H9 (cell line): ENCODE results near the gene AMH. TPM values are rescaled to one million over a fixed set of nuclear protein-coding genes. Genes with fewer than 3 reads are reported as not detected.
A peak's percentile ranks its signal among the peaks of the same experiment; 100 is the strongest.

Experiments used
- DNase-seq: peaks from one replicate; pipeline ENCODE4 v3.0.0-alpha.2; 2017
- H2AFZ ChIP-seq: one replicate; pipeline ENCODE4 v1.6.1; 2013; ENCODE audit warnings: mild to moderate bottlenecking, low read length, control low read depth, moderate library complexity
- H2AK5ac ChIP-seq: 2 replicates; pipeline ENCODE4 v1.6.1; 2013; ENCODE audit warnings: low read length, control low read depth, mixed read lengths; ENCODE audit not compliant: insufficient read length
- H2BK120ac ChIP-seq: one replicate; pipeline ENCODE4 v1.6.1; 2013; ENCODE audit warnings: low read depth, mild to moderate bottlenecking, low read length, control low read depth, inconsistent platforms; ENCODE audit not compliant: poor library complexity, severe bottlenecking
- H2BK12ac ChIP-seq: 2 replicates; pipeline ENCODE4 v1.6.1; 2013; ENCODE audit warnings: low read length, control low read depth, mixed read lengths, low read depth; ENCODE audit not compliant: insufficient read length
- H2BK15ac ChIP-seq: 2 replicates; pipeline ENCODE4 v1.6.1; 2013; ENCODE audit warnings: low read depth, low read length, control low read depth
- H2BK20ac ChIP-seq: one replicate; pipeline ENCODE4 v1.6.1; 2013; ENCODE audit warnings: low read depth, mild to moderate bottlenecking, low read length, control low read depth, inconsistent platforms; ENCODE audit not compliant: poor library complexity, severe bottlenecking
- H2BK5ac ChIP-seq: 2 replicates; pipeline ENCODE4 v1.6.1; 2013; ENCODE audit warnings: low read length, control low read depth, mixed read lengths; ENCODE audit not compliant: insufficient read length
- H3K14ac ChIP-seq: 2 replicates; pipeline ENCODE4 v1.6.1; 2013; ENCODE audit warnings: low read length, control low read depth; ENCODE audit not compliant: insufficient read depth
- H3K18ac ChIP-seq: 2 replicates; pipeline ENCODE4 v1.6.1; 2013; ENCODE audit warnings: low read depth, mild to moderate bottlenecking, mixed read lengths, low read length, control low read depth; ENCODE audit not compliant: insufficient read length
- H3K23ac ChIP-seq: 2 replicates; pipeline ENCODE4 v1.6.1; 2013; ENCODE audit warnings: low read length, control low read depth, mixed read lengths, low read depth; ENCODE audit not compliant: insufficient read length
- H3K23me2 ChIP-seq: 2 replicates; pipeline ENCODE4 v1.6.1; 2013; ENCODE audit warnings: low read depth, mild to moderate bottlenecking, mixed read lengths, low read length, control low read depth; ENCODE audit not compliant: insufficient read length, poor library complexity, severe bottlenecking
- H3K27ac ChIP-seq: 2 replicates; pipeline ENCODE4 v1.5.1; 2013; ENCODE audit warnings: low read length, control low read depth, mixed read lengths, low read depth; ENCODE audit not compliant: insufficient read length
- H3K27me3 ChIP-seq: 2 replicates; pipeline ENCODE4 v1.6.1; 2013; ENCODE audit warnings: low read length, control low read depth, inconsistent platforms; ENCODE audit not compliant: insufficient read depth
- H3K4ac ChIP-seq: 2 replicates; pipeline ENCODE4 v1.6.1; 2013; ENCODE audit warnings: low read depth, mild to moderate bottlenecking, control low read depth, inconsistent platforms, low read length, moderate library complexity
- H3K4me1 ChIP-seq: 2 replicates; pipeline ENCODE4 v1.6.1; 2013; ENCODE audit warnings: low read length, control low read depth, inconsistent platforms; ENCODE audit not compliant: insufficient read depth
- H3K4me2 ChIP-seq: 2 replicates; pipeline ENCODE4 v1.6.1; 2013; ENCODE audit warnings: low read length, control low read depth, mixed read lengths; ENCODE audit not compliant: insufficient read length, insufficient read depth
- H3K56ac ChIP-seq: 2 replicates; pipeline ENCODE4 v1.6.1; 2013; ENCODE audit warnings: low read depth, mild to moderate bottlenecking, mixed read lengths, low read length, control low read depth; ENCODE audit not compliant: insufficient read length
- H3K79me1 ChIP-seq: 2 replicates; pipeline ENCODE4 v1.6.1; 2013; ENCODE audit warnings: low read depth, mild to moderate bottlenecking, moderate library complexity, low read length, control low read depth, inconsistent platforms; ENCODE audit not compliant: insufficient read depth, poor library complexity, severe bottlenecking
- H3K79me2 ChIP-seq: 2 replicates; pipeline ENCODE4 v1.6.1; 2013; ENCODE audit warnings: low read length, control low read depth, inconsistent platforms; ENCODE audit not compliant: insufficient read depth
- H3K9ac ChIP-seq: 2 replicates; pipeline ENCODE4 v1.6.1; 2013; ENCODE audit warnings: low read length, control low read depth, mixed read lengths; ENCODE audit not compliant: insufficient read length; ENCODE audit errors: extremely low read depth
- H3K9me3 ChIP-seq: one replicate; pipeline ENCODE4 v1.6.1; 2013; ENCODE audit warnings: low read depth, low read length, inconsistent platforms; ENCODE audit not compliant: control insufficient read depth
- H3T11ph ChIP-seq: one replicate; pipeline ENCODE4 v1.6.1; 2013; ENCODE audit warnings: mild to moderate bottlenecking, low read length, control low read depth, inconsistent platforms
- H4K20me1 ChIP-seq: one replicate; pipeline ENCODE4 v1.6.1; 2013; ENCODE audit not compliant: control insufficient read depth, insufficient read length, insufficient read depth
- H4K5ac ChIP-seq: 2 replicates; pipeline ENCODE4 v1.6.1; 2013; ENCODE audit warnings: low read depth, mild to moderate bottlenecking, mixed read lengths, low read length, control low read depth; ENCODE audit not compliant: insufficient read length
- H4K8ac ChIP-seq: replicated peaks from 2 replicates; pipeline ENCODE4 v1.6.1; 2013; ENCODE audit warnings: low read length, control low read depth, mixed read lengths, low read depth; ENCODE audit not compliant: insufficient read length
- H4K91ac ChIP-seq: 2 replicates; pipeline ENCODE4 v1.6.1; 2013; ENCODE audit warnings: low read depth, mild to moderate bottlenecking, moderate library complexity, mixed read lengths, low read length, control low read depth; ENCODE audit not compliant: insufficient read length
- H3K27ac Mint-ChIP-seq, 3 experiments: 2 replicates in 2 of 3; 3 replicates in 1 of 3; pipeline ENCODE4 v1.8.0; 2020 to 2021; ENCODE audit warnings: mixed read lengths in 3 of 3, mild to moderate bottlenecking in 1 of 3, moderate library complexity in 1 of 3
- H3K27me3 Mint-ChIP-seq: 2 replicates; pipeline ENCODE4 v1.8.0; 2021; ENCODE audit warnings: low read depth, mild to moderate bottlenecking, moderate library complexity, mixed read lengths
- H3K36me3 Mint-ChIP-seq, 3 experiments: 2 replicates in 2 of 3; 3 replicates in 1 of 3; pipeline ENCODE4 v1.8.0; 2020 to 2021; ENCODE audit warnings: low read depth in 3 of 3, mixed read lengths in 3 of 3; ENCODE audit not compliant: insufficient read depth in 1 of 3
- H3K4me1 Mint-ChIP-seq, 2 experiments: 2 replicates each; pipeline ENCODE4 v1.8.0; 2020; ENCODE audit warnings: mixed read lengths in 2 of 2
- H3K4me3 Mint-ChIP-seq, 2 experiments: 2 replicates in 1 of 2; 3 replicates in 1 of 2; pipeline ENCODE4 v1.8.0; 2020 to 2021; ENCODE audit warnings: mild to moderate bottlenecking in 2 of 2, mixed read lengths in 2 of 2, moderate library complexity in 1 of 2
- H3K9me3 Mint-ChIP-seq, 2 experiments: 2 replicates in 1 of 2; 3 replicates in 1 of 2; pipeline ENCODE4 v1.8.0; 2020; ENCODE audit warnings: mild to moderate bottlenecking in 2 of 2, mixed read lengths in 2 of 2, moderate library complexity in 1 of 2
- CTCF ChIP-seq: fragments of 200-600 bp; sonication (generic); conservative IDR thresholded peaks from 3 replicates; pipeline ENCODE4 v1.8.0; 2021; ENCODE audit warnings: antibody characterized with exemption, mild to moderate bottlenecking
- WGBS: extraction: QIAGEN DNeasy Blood & Tissue Kit; methylation state at CpG from one replicate; pipeline ENCODE4 v1.1.7; 2013; ENCODE audit warnings: missing lambda C conversion rate, low lambda C conversion rate, mixed read lengths; ENCODE audit not compliant: insufficient read length; ENCODE audit errors: extremely low coverage; 5-methylcytosine and 5-hydroxymethylcytosine counted together
- total RNA-seq: library from RNA; stranded (reverse); gene quantifications from 2 replicates; pipeline ENCODE4 v1.2.1, GENCODE V29; 2021

The AMH gene
- total RNA-seq, 1 experiment from 2014 or later, result 70.7 TPM

- H3K23ac ChIP-seq, result no peak overlapping the region
- DNase-seq, result no peak
- no peaks in the 10 kb centered on the region for H3K9me3 ChIP-seq
- peak overlapping the region; percentile 90 for H3K18ac ChIP-seq
- Mint-ChIP-seq H3K4me1 (peaks cover 40 to 48% of the 10 kb centered on the region in 2 experiments), H3K36me3 (peaks cover 15 to 54% (median 54%) of the 10 kb centered on the region in 3 experiments), H3K27me3 (no peaks in the 10 kb centered on the region; the same call in 1 of the 2 replicates), H3K4me3 (peak overlapping the region; percentile 96 to 97), H3K9me3 (peaks cover 0 to 3% of the 10 kb centered on the region in 2 experiments; a peak in 1 of 5 replicates), H3K27ac (peak overlapping the region; percentile 91 to 95 (median 94); a peak in 6 of 7 replicates)
- peaks cover 4% of the 10 kb centered on the region; the same call in 1 of the 2 replicates for H3K4me1 ChIP-seq
- no peak overlapping the region for H4K5ac ChIP-seq
- TF ChIP-seq CTCF, result no peak
- peaks cover 9% of the 10 kb centered on the region for H3K79me1 ChIP-seq
- peaks cover 9% of the 10 kb centered on the region for H3K23me2 ChIP-seq
- peak overlapping the region; percentile 72 for H3K9ac ChIP-seq
- no peak overlapping the region for H3K27ac ChIP-seq
- peak overlapping the region; percentile 87 for H3K14ac ChIP-seq
- H4K8ac ChIP-seq, result no peak overlapping the region
- H2BK5ac ChIP-seq, result no peak overlapping the region
- H2BK120ac ChIP-seq, result no peak overlapping the region
- no peak overlapping the region for H3K4ac ChIP-seq
- H3K4me2 ChIP-seq, result peak overlapping the region; percentile 47
- H3K27me3 ChIP-seq, result no peaks in the 10 kb centered on the region
- H2BK12ac ChIP-seq, result no peak overlapping the region
- no peak overlapping the region for H3T11ph ChIP-seq
- peaks cover 51% of the 10 kb centered on the region for H3K79me2 ChIP-seq
- no peak overlapping the region for H3K56ac ChIP-seq
- no peak overlapping the region for H2BK20ac ChIP-seq
- no peak overlapping the region for H2AFZ ChIP-seq
- no peak overlapping the region for H2BK15ac ChIP-seq
- H4K20me1 ChIP-seq, result peaks cover 2% of the 10 kb centered on the region
- H2AK5ac ChIP-seq, result no peak overlapping the region
- H4K91ac ChIP-seq, result no peak overlapping the region
- no CpG with 5 or more reads among the region's 43 CpGs for WGBS
Observed at GRCh38 chr19:2237051-2237868, 11.9 kb upstream of the AMH start.
